Glutamatergic neuron (in vitro differentiated cells): ENCODE results near the gene ATAD1. TPM values are rescaled to one million over a fixed set of nuclear protein-coding genes. Genes with fewer than 3 reads are reported as not detected.

ENCODE experiments used
- DNase-seq: peaks from one replicate; pipeline ENCODE4 v3.0.0; 2022
- H3K27ac Mint-ChIP-seq: one replicate; pipeline ENCODE4 v1.8.0; 2020; ENCODE audit warnings: mild to moderate bottlenecking, mixed read lengths, inconsistent platforms; ENCODE audit not compliant: unreplicated experiment
- H3K27me3 Mint-ChIP-seq: one replicate; pipeline ENCODE4 v1.8.0; 2020; ENCODE audit warnings: mild to moderate bottlenecking, moderate library complexity, mixed read lengths, inconsistent platforms; ENCODE audit not compliant: unreplicated experiment
- H3K36me3 Mint-ChIP-seq: one replicate; pipeline ENCODE4 v1.8.0; 2020; ENCODE audit warnings: mild to moderate bottlenecking, mixed read lengths, inconsistent platforms; ENCODE audit not compliant: unreplicated experiment
- H3K4me1 Mint-ChIP-seq: one replicate; pipeline ENCODE4 v1.8.0; 2020; ENCODE audit warnings: mild to moderate bottlenecking, low read depth, mixed read lengths, inconsistent platforms; ENCODE audit not compliant: unreplicated experiment
- H3K4me3 Mint-ChIP-seq: one replicate; pipeline ENCODE4 v1.8.0; 2020; ENCODE audit warnings: mild to moderate bottlenecking, mixed read lengths, inconsistent platforms; ENCODE audit not compliant: unreplicated experiment
- H3K9me3 Mint-ChIP-seq: one replicate; pipeline ENCODE4 v1.8.0; 2020; ENCODE audit warnings: mild to moderate bottlenecking, moderate library complexity, mixed read lengths, inconsistent platforms; ENCODE audit not compliant: unreplicated experiment
- CTCF ChIP-seq: fragments of 200-600 bp; sonication (generic); IDR thresholded peaks from one replicate; pipeline ENCODE4 v1.5.0; 2021; ENCODE audit not compliant: partially characterized antibody, unreplicated experiment
- total RNA-seq: library from RNA; stranded (reverse); fragmentation: NEBNext Ultra II Directional; extraction: Animal tissue kit (Norgen Biotek cat#: 25700); gene quantifications from one replicate; pipeline ENCODE4 v1.2.1, GENCODE V29; 2021; ENCODE audit not compliant: unreplicated experiment

Gene ATAD1
- total RNA-seq, 1 donor from 2014 or later, result 79.0 TPM

DNA sequence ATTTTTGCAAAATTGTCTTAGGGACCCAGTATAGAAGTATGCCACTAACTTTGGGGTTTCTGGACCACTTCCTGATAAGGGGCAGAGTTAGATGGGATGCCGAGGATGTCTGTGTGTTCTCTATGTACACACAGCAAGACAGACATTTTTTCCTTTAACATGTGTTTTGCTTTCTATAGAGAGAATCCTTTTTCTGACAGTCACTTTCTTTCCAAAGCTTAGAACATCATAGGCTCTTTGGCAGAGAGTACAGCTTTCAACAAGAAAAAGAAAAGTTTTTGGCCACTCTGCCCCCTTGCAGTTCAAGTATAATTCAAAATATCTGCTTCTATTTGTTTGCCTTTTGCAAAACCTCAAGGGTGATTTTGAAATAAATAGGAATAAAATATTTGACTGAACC lies 114.3 kb downstream of the ATAD1 start:
- H3K4me3 Mint-ChIP-seq, result no peak overlapping the region
- H3K27me3 Mint-ChIP-seq, result peaks cover 1% of the 10 kb centered on the region
- no peaks in the 10 kb centered on the region for H3K4me1 Mint-ChIP-seq

GRCh38 chr10:87702973-87703294 lies 115.1 kb downstream of the ATAD1 start:
- no peak for TF ChIP-seq CTCF
- no peaks in the 10 kb centered on the region for H3K4me1 Mint-ChIP-seq
- no peaks in the 10 kb centered on the region for H3K9me3 Mint-ChIP-seq
- DNase-seq, result no peak
- H3K36me3 Mint-ChIP-seq, result no peaks in the 10 kb centered on the region
- no peak overlapping the region for H3K4me3 Mint-ChIP-seq
- no peak overlapping the region for H3K27ac Mint-ChIP-seq
- peaks cover 1% of the 10 kb centered on the region for H3K27me3 Mint-ChIP-seq

More for the DNA sequence above, 114.3 kb downstream of the ATAD1 start:
- Mint-ChIP-seq H3K9me3 (no peaks in the 10 kb centered on the region), H3K27ac (no peak overlapping the region), H3K36me3 (no peaks in the 10 kb centered on the region)
- TF ChIP-seq CTCF, result no peak
- no peak for DNase-seq

GRCh38 chr10:87702260-87702972 lies 115.6 kb downstream of the ATAD1 start:
- H3K4me1 Mint-ChIP-seq, result no peaks in the 10 kb centered on the region
- H3K27me3 Mint-ChIP-seq, result peaks cover 1% of the 10 kb centered on the region
- no peak for TF ChIP-seq CTCF
- H3K9me3 Mint-ChIP-seq, result no peaks in the 10 kb centered on the region
- no peak overlapping the region for H3K4me3 Mint-ChIP-seq
- no peak overlapping the region for H3K27ac Mint-ChIP-seq
- no peaks in the 10 kb centered on the region for H3K36me3 Mint-ChIP-seq
- DNase-seq, result no peak

Other genes with a start within 250 kb of the ATAD1 start
- gene PAPSS2, start 158.3 kb downstream of the ATAD1 start, total RNA-seq, result 4.7 TPM
- 0.27 TPM for gene KLLN, start 45.3 kb upstream of the ATAD1 start, total RNA-seq
- gene PTEN, start 45.4 kb upstream of the ATAD1 start, total RNA-seq, result 61.2 TPM